WTC11 (cell line): Measurements from ENCODE around the gene PHLDA3. TPM values are rescaled to one million over a fixed set of nuclear protein-coding genes. Genes with fewer than 3 reads are reported as not detected.

ENCODE experiments used
- ATAC-seq: fragments of 200-7000 bp; cut with Tn5 transposase; 2 replicates; pipeline ENCODE4 v1.10.0; 2021; ENCODE audit warnings: mild to moderate bottlenecking, moderate library complexity
- CTCF ChIA-PET: fragments of 300-600 bp; sonication (Branson Sonifier 250); formaldehyde crosslinking; loops from one replicate; lab custom pipeline; 2021; ENCODE audit warnings: antibody characterized with exemption; lab: Charles Lee
- POLR2A ChIA-PET: fragments of 350-600 bp; sonication (Branson Sonifier 250); formaldehyde crosslinking; loops from one replicate; lab custom pipeline; 2021; ENCODE audit warnings: antibody characterized with exemption; lab: Charles Lee
- DNase-seq: peaks from one replicate; pipeline ENCODE4 v3.0.0; 2021; ENCODE audit warnings: low spot score
- H3K27ac Mint-ChIP-seq: 2 replicates; pipeline ENCODE4 v1.8.0; 2021; ENCODE audit warnings: mixed read lengths
- H3K27me3 Mint-ChIP-seq: 2 replicates; pipeline ENCODE4 v1.8.0; 2021; ENCODE audit warnings: low read depth, mild to moderate bottlenecking, moderate library complexity, mixed read lengths
- H3K36me3 Mint-ChIP-seq: 2 replicates; pipeline ENCODE4 v1.8.0; 2021; ENCODE audit warnings: mixed read lengths
- H3K4me1 Mint-ChIP-seq: 2 replicates; pipeline ENCODE4 v1.8.0; 2022; ENCODE audit warnings: mixed read lengths
- H3K4me3 Mint-ChIP-seq: 2 replicates; pipeline ENCODE4 v1.8.0; 2021; ENCODE audit warnings: mild to moderate bottlenecking, moderate library complexity, mixed read lengths
- H3K9me3 Mint-ChIP-seq: 2 replicates; pipeline ENCODE4 v1.8.0; 2021; ENCODE audit warnings: mixed read lengths
- ATF1 ChIP-seq: sonication (generic); formaldehyde crosslinking; IDR thresholded peaks from 2 replicates; pipeline ENCODE4 v1.8.1; 2023; ENCODE audit warnings: mild to moderate bottlenecking, moderate library complexity, missing genetic modification reagents
- ATF6 ChIP-seq: sonication (generic); formaldehyde crosslinking; IDR thresholded peaks from 2 replicates; pipeline ENCODE4 v1.8.1; 2023; ENCODE audit warnings: mild to moderate bottlenecking, missing genetic modification reagents
- CREB1 ChIP-seq: sonication (generic); formaldehyde crosslinking; IDR thresholded peaks from 2 replicates; pipeline ENCODE4 v1.8.0; 2023; ENCODE audit warnings: mild to moderate bottlenecking, missing genetic modification reagents
- ELF4 ChIP-seq: sonication (generic); formaldehyde crosslinking; IDR thresholded peaks from 2 replicates; pipeline ENCODE4 v1.8.1; 2022; ENCODE audit warnings: low read depth, mild to moderate bottlenecking, moderate library complexity, missing genetic modification reagents
- ESRRA ChIP-seq: sonication (generic); formaldehyde crosslinking; IDR thresholded peaks from 2 replicates; pipeline ENCODE4 v1.8.1; 2022; ENCODE audit warnings: mild to moderate bottlenecking, missing genetic modification reagents, borderline replicate concordance
- JAZF1 ChIP-seq: fragments of 250-450 bp; sonication (Bioruptor Pico); IDR thresholded peaks from 2 replicates; pipeline ENCODE4 v1.9.0; 2021; ENCODE audit warnings: moderate library complexity, mild to moderate bottlenecking, inconsistent platforms
- KAT7 ChIP-seq: sonication (generic); formaldehyde crosslinking; IDR thresholded peaks from 2 replicates; pipeline ENCODE4 v1.8.1; 2023; ENCODE audit warnings: missing genetic modification reagents, mild to moderate bottlenecking, borderline replicate concordance
- NR3C1 ChIP-seq: sonication (generic); formaldehyde crosslinking; conservative IDR thresholded peaks from 2 replicates; pipeline ENCODE4 v1.8.1; 2023; ENCODE audit warnings: low read depth, mild to moderate bottlenecking, missing genetic modification reagents
- PREB ChIP-seq: sonication (generic); formaldehyde crosslinking; IDR thresholded peaks from 2 replicates; pipeline ENCODE4 v1.8.1; 2022; ENCODE audit warnings: mild to moderate bottlenecking, missing genetic modification reagents, moderate library complexity, borderline replicate concordance
- SP1 ChIP-seq: sonication (generic); formaldehyde crosslinking; conservative IDR thresholded peaks from 2 replicates; pipeline ENCODE4 v1.8.1; 2022; ENCODE audit warnings: missing genetic modification reagents
- ZBTB21 ChIP-seq: sonication (generic); formaldehyde crosslinking; IDR thresholded peaks from 2 replicates; pipeline ENCODE4 v1.8.1; 2023; ENCODE audit warnings: mild to moderate bottlenecking, missing genetic modification reagents, borderline replicate concordance
- ZNF317 ChIP-seq: sonication (generic); formaldehyde crosslinking; IDR thresholded peaks from 2 replicates; pipeline ENCODE4 v1.8.1; 2023; ENCODE audit warnings: low read depth, mild to moderate bottlenecking, moderate library complexity, missing genetic modification reagents, borderline replicate concordance
- ZNF416 ChIP-seq: fragments of 250-450 bp; sonication (Bioruptor Pico); IDR thresholded peaks from 2 replicates; pipeline ENCODE4 v1.9.0; 2021; ENCODE audit warnings: mild to moderate bottlenecking, inconsistent platforms
- ZNF425 ChIP-seq: fragments of 250-450 bp; sonication (Bioruptor Pico); conservative IDR thresholded peaks from 2 replicates; pipeline ENCODE4 v1.9.0; 2021; ENCODE audit warnings: mild to moderate bottlenecking
- total RNA-seq: library from RNA; stranded (reverse); gene quantifications from 3 replicates; pipeline ENCODE4 v1.2.3, GENCODE V29; 2021
- TF ChIP-seq, protein P1 (sequence below): sonication (generic); formaldehyde crosslinking; IDR thresholded peaks from 2 replicates; pipeline ENCODE4 v1.8.1; 2023; ENCODE audit warnings: mild to moderate bottlenecking, missing genetic modification reagents, moderate library complexity
- TF ChIP-seq, protein P2 (sequence below): sonication (generic); formaldehyde crosslinking; conservative IDR thresholded peaks from 2 replicates; pipeline ENCODE4 v1.8.1; 2023; ENCODE audit warnings: mild to moderate bottlenecking, low read depth, missing genetic modification reagents, moderate library complexity

Gene PHLDA3
- total RNA-seq, 1 experiment from 2014 or later: 95.1 TPM

DNA sequence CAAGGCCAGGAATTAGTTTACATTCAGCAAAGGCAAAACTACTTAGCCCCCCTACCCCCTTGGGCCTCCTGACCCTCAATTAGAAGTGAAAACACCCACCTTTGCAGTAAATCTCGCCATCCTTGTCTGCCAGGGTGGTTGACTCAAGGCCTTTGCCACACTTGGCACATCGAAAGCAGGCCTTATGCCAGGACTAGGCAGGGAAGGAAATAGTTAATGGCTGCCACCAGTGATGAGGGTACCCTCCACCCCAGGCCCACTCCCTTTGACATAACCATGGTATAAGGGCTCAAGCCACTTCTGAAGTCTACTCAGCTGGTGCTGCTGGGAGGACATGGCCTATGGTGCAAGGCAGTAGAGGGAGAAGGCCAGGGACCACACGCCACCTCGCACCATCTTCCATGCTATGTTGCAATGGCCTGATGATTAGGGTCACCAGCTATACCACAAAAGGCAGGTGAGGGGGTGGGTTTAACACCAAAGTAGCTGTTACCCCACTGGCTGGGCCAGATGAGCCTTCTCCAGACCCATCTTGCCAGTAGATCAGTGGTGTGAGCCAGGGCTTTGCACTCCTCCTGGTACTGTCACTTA is 16.3 kb upstream of the PHLDA3 start (continued):
- no peak for TF ChIP-seq ATF6 (CRISPR knock-in tag)
- TF ChIP-seq ELF4 (CRISPR knock-in tag): no peak
- TF ChIP-seq CREB1 (CRISPR knock-in tag): no peak
- TF ChIP-seq ATF1 (CRISPR knock-in tag): no peak
- TF ChIP-seq ZNF425: no peak
- no peak for TF ChIP-seq ZNF317
- TF ChIP-seq ESRRA (CRISPR knock-in tag): no peak
- TF ChIP-seq, protein P1, sequence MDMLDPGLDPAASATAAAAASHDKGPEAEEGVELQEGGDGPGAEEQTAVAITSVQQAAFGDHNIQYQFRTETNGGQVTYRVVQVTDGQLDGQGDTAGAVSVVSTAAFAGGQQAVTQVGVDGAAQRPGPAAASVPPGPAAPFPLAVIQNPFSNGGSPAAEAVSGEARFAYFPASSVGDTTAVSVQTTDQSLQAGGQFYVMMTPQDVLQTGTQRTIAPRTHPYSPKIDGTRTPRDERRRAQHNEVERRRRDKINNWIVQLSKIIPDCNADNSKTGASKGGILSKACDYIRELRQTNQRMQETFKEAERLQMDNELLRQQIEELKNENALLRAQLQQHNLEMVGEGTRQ: no peak
- TF ChIP-seq KAT7 (CRISPR knock-in tag): no peak
- TF ChIP-seq ZNF416 (CRISPR knock-in tag): no peak
- no peak for TF ChIP-seq SP1 (CRISPR knock-in tag)

GRCh38 chr1:201483373-201483949 is 14.5 kb upstream of the PHLDA3 start:
- POLR2A ChIA-PET: interaction anchor here (0.7 to 3.4 kb wide), 3 partner anchors 19 to 29 kb away, joined by 3 to 36 read pairs (median 21); partner anchors contain the start of gene CSRP1
- no peak for DNase-seq
- H3K27me3 Mint-ChIP-seq: peaks cover 4% of the 10 kb centered on the region
- ATAC-seq: no peak
- H3K27ac Mint-ChIP-seq: no peak overlapping the region
- H3K36me3 Mint-ChIP-seq: no peaks in the 10 kb centered on the region
- H3K9me3 Mint-ChIP-seq: no peaks in the 10 kb centered on the region
- H3K4me1 Mint-ChIP-seq: peaks cover 24% of the 10 kb centered on the region
- H3K4me3 Mint-ChIP-seq: no peak overlapping the region
- CTCF ChIA-PET: interaction anchor here (1.4 to 7.1 kb wide), 13 partner anchors 16 to 359 kb away, joined by 3 to 390 read pairs (median 28); partner anchors contain the start of genes CSRP1 and NAV1
- TF ChIP-seq NR3C1: no peak
- no peak for TF ChIP-seq ESRRA (CRISPR knock-in tag)
- no peak for TF ChIP-seq PREB
- no peak for TF ChIP-seq ATF6 (CRISPR knock-in tag)
- TF ChIP-seq, protein P2, sequence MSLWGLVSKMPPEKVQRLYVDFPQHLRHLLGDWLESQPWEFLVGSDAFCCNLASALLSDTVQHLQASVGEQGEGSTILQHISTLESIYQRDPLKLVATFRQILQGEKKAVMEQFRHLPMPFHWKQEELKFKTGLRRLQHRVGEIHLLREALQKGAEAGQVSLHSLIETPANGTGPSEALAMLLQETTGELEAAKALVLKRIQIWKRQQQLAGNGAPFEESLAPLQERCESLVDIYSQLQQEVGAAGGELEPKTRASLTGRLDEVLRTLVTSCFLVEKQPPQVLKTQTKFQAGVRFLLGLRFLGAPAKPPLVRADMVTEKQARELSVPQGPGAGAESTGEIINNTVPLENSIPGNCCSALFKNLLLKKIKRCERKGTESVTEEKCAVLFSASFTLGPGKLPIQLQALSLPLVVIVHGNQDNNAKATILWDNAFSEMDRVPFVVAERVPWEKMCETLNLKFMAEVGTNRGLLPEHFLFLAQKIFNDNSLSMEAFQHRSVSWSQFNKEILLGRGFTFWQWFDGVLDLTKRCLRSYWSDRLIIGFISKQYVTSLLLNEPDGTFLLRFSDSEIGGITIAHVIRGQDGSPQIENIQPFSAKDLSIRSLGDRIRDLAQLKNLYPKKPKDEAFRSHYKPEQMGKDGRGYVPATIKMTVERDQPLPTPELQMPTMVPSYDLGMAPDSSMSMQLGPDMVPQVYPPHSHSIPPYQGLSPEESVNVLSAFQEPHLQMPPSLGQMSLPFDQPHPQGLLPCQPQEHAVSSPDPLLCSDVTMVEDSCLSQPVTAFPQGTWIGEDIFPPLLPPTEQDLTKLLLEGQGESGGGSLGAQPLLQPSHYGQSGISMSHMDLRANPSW (CRISPR knock-in tag): no peak
- no peak for TF ChIP-seq ZBTB21 (CRISPR knock-in tag)
- no peak for TF ChIP-seq KAT7 (CRISPR knock-in tag)
- TF ChIP-seq JAZF1: no peak
- TF ChIP-seq ZNF425: no peak
- TF ChIP-seq ELF4 (CRISPR knock-in tag): no peak
